DND-41 (cell line): Measurements from ENCODE around the gene ADAMTS15.

Source experiments
- ATAC-seq: fragments of 200-7000 bp; cut with Tn5 transposase; 3 replicates; pipeline ENCODE4 v1.9.1; 2021; ENCODE audit warnings: low read depth; ENCODE audit not compliant: insufficient read depth
- DNase-seq: peaks from one replicate; pipeline ENCODE4 v3.0.0-alpha.2; 2020
- H2AFZ ChIP-seq: 2 replicates; pipeline ENCODE4 v1.6.0; 2012; ENCODE audit warnings: low read depth, low read length
- H3K27ac ChIP-seq: 2 replicates; pipeline ENCODE4 v1.5.1; 2012; ENCODE audit warnings: low read length, inconsistent platforms
- H3K27me3 ChIP-seq: fragments of 200-600 bp; sonication (generic); 2 replicates; pipeline ENCODE4 v1.6.0; 2012; ENCODE audit warnings: low read length, mild to moderate bottlenecking, inconsistent platforms; ENCODE audit not compliant: insufficient read depth, poor library complexity
- H3K36me3 ChIP-seq: 2 replicates; pipeline ENCODE4 v1.5.1; 2012; ENCODE audit warnings: low read length, inconsistent platforms; ENCODE audit not compliant: insufficient read depth
- H3K4me1 ChIP-seq: 2 replicates; pipeline ENCODE4 v1.5.1; 2012; ENCODE audit warnings: mild to moderate bottlenecking, low read length; ENCODE audit not compliant: insufficient read depth
- H3K4me2 ChIP-seq: 2 replicates; pipeline ENCODE4 v1.6.0; 2012; ENCODE audit warnings: mild to moderate bottlenecking, moderate library complexity, low read length, inconsistent platforms; ENCODE audit not compliant: insufficient read depth
- H3K4me3 ChIP-seq, 2 experiments: fragments of 200-600 bp in 1 of 2; shearing (Covaris generic) in 1 of 2; 2 replicates each; pipeline ENCODE4 v1.5.1; 2012 to 2016; ENCODE audit warnings: inconsistent platforms in 2 of 2, low read length in 2 of 2, mild to moderate bottlenecking in 2 of 2, low read depth in 1 of 2, moderate library complexity in 1 of 2
- H3K79me2 ChIP-seq: 2 replicates; pipeline ENCODE4 v1.6.0; 2012; ENCODE audit warnings: low read length, inconsistent platforms; ENCODE audit not compliant: insufficient read depth
- H3K9ac ChIP-seq: 2 replicates; pipeline ENCODE4 v1.6.0; 2012; ENCODE audit warnings: low read depth, mild to moderate bottlenecking, inconsistent platforms, low read length, moderate library complexity
- H3K9me3 ChIP-seq: 2 replicates; pipeline ENCODE4 v1.5.1; 2012; ENCODE audit warnings: low read length, moderate library complexity, mild to moderate bottlenecking, inconsistent platforms; ENCODE audit not compliant: insufficient read depth, severe bottlenecking
- H4K20me1 ChIP-seq: 2 replicates; pipeline ENCODE4 v1.6.0; 2012; ENCODE audit warnings: low read length; ENCODE audit not compliant: insufficient read depth
- EZH2 ChIP-seq: IDR thresholded peaks from 3 replicates; pipeline ENCODE4 v1.6.1; 2012; ENCODE audit warnings: borderline replicate concordance, low read depth, mild to moderate bottlenecking, moderate library complexity, low read length, inconsistent platforms; ENCODE audit not compliant: severe bottlenecking
- TF ChIP-seq, protein P1 (sequence below): IDR thresholded peaks from 2 replicates; pipeline ENCODE4 v1.5.1; 2012; ENCODE audit warnings: borderline replicate concordance, low read length, moderate library complexity, mild to moderate bottlenecking; ENCODE audit not compliant: poor library complexity, severe bottlenecking; ENCODE audit errors: extremely low read depth

The ADAMTS15 gene

DNA sequence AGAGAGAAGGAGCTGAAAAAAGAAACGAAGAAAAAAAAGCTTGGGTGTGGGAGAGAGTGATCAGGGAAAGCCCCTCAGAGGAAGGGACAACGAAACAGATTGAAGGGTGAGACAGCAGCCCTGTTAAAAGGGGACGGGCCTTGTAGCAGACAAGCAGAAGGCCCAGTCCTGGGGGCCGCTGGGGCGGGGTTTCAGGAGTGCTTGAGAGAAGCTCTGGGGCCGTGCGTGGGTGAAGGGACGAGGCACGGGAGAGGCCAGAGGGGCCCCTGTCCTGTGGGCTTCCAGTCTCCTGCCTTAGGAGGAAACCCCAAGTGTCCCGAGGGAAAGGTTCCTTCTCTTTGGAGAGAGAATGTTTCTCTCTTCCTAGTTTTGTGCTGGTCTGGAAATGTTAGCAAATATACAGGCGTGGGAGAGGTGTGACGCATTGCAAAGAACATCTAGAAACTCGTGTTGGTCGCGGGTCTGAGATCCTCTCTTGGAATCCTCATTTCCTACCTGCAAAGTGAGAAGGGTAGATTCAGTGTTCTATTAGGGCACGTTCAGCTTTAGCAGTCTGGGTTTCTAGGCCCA, 28.6 kb downstream of the ADAMTS15 start:
- no peak overlapping the region for H2AFZ ChIP-seq
- no peaks in the 10 kb centered on the region for H4K20me1 ChIP-seq
- H3K9ac ChIP-seq = no peak overlapping the region
- H3K27me3 ChIP-seq = peaks cover 5% of the 10 kb centered on the region
- H3K79me2 ChIP-seq = no peaks in the 10 kb centered on the region
- H3K36me3 ChIP-seq = no peaks in the 10 kb centered on the region
- DNase-seq (no peak), ATAC-seq (no peak)
- no peaks in the 10 kb centered on the region for H3K9me3 ChIP-seq
- TF ChIP-seq EZH2 = no peak
- TF ChIP-seq, protein P1, sequence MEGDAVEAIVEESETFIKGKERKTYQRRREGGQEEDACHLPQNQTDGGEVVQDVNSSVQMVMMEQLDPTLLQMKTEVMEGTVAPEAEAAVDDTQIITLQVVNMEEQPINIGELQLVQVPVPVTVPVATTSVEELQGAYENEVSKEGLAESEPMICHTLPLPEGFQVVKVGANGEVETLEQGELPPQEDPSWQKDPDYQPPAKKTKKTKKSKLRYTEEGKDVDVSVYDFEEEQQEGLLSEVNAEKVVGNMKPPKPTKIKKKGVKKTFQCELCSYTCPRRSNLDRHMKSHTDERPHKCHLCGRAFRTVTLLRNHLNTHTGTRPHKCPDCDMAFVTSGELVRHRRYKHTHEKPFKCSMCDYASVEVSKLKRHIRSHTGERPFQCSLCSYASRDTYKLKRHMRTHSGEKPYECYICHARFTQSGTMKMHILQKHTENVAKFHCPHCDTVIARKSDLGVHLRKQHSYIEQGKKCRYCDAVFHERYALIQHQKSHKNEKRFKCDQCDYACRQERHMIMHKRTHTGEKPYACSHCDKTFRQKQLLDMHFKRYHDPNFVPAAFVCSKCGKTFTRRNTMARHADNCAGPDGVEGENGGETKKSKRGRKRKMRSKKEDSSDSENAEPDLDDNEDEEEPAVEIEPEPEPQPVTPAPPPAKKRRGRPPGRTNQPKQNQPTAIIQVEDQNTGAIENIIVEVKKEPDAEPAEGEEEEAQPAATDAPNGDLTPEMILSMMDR = no peak
- no peak overlapping the region for H3K4me2 ChIP-seq
- no peak overlapping the region for H3K4me3 ChIP-seq
- H3K4me1 ChIP-seq = no peaks in the 10 kb centered on the region
- H3K27ac ChIP-seq = no peak overlapping the region

- no peak for ATAC-seq
- no peak overlapping the region for H3K9ac ChIP-seq
Observed at GRCh38 chr11:130477586-130478203, 29.2 kb downstream of the ADAMTS15 start.

DNA sequence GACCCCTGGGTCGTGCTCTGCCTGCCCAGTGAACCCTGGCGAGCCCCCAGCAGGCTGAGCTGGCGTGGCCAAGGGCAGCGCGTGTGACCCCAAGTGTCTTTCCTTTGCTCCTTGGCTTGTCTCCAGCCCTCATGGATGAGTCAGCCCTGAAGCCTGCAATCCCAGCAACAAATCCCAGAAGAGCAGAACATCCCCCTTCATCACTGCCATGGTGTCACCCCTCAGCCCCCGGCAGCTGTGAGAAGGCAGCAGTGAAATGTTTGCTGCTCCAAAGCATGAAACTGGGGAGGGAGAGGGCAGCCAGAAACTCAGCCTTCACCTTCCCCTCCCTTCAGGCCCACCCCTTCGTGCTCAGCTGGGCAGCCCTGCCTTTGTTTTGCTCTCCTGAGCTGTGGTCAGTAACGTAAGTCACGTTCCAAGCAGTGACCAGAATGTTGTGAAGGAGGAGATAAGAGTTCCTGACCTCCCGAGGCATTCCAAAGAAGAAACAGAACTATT, 29.8 kb downstream of the ADAMTS15 start:
- TF ChIP-seq EZH2 = no peak
- TF ChIP-seq, protein P1 = no peak
- Histone ChIP-seq H3K27ac (no peak overlapping the region), H4K20me1 (no peaks in the 10 kb centered on the region), H3K79me2 (no peaks in the 10 kb centered on the region), H3K9ac (no peak overlapping the region), H3K36me3 (no peaks in the 10 kb centered on the region), H3K4me3 (no peak overlapping the region), H3K9me3 (no peaks in the 10 kb centered on the region), H3K4me1 (no peaks in the 10 kb centered on the region), H3K27me3 (peaks cover 5% of the 10 kb centered on the region), H2AFZ (no peak overlapping the region), H3K4me2 (no peak overlapping the region)
- ATAC-seq (no peak), DNase-seq (no peak)

More at GRCh38 chr11:130477586-130478203, 29.2 kb downstream of the ADAMTS15 start:
- no peak for DNase-seq
- Histone ChIP-seq H2AFZ (no peak overlapping the region), H3K4me2 (no peak overlapping the region), H3K79me2 (no peaks in the 10 kb centered on the region), H3K4me3 (no peak overlapping the region), H3K27ac (no peak overlapping the region), H3K4me1 (no peaks in the 10 kb centered on the region), H3K27me3 (peaks cover 5% of the 10 kb centered on the region), H3K36me3 (no peaks in the 10 kb centered on the region), H4K20me1 (no peaks in the 10 kb centered on the region), H3K9me3 (no peaks in the 10 kb centered on the region)
- TF ChIP-seq, protein P1 = no peak
- TF ChIP-seq EZH2 = no peak
